Body of pancreas (tissue), 4 donors: Measurements from ENCODE around the gene CFAP119. TPM values are rescaled to one million over a fixed set of nuclear protein-coding genes. Genes with fewer than 3 reads are reported as not detected.
A peak's percentile ranks its signal among the peaks of the same experiment; 100 is the strongest.

ENCODE experiments used
- ATAC-seq: fragments of 150-250 bp; one replicate; pipeline ENCODE4 v1.9.1; 2016
- DNase-seq, 4 donors: peaks; one replicate each; pipeline ENCODE4 v3.0.0-alpha.2; 2019
- H3K27ac ChIP-seq, 4 donors: fragments of 200-600 bp; sonication (generic); 1 replicate in 3 of 4; 2 replicates in 1 of 4; pipeline versions ENCODE4 v1.5.1 to v1.6.1; 2016 to 2019; ENCODE audit warnings: mild to moderate bottlenecking in 1 of 4, mixed read lengths in 1 of 4, moderate library complexity in 1 of 4
- H3K27me3 ChIP-seq, 2 donors: fragments of 200-600 bp; sonication (generic); one replicate each; pipeline ENCODE4 v1.6.0; 2016; ENCODE audit warnings: mild to moderate bottlenecking in 1 of 2
- H3K36me3 ChIP-seq, 2 donors: fragments of 200-600 bp; sonication (generic); replicated peaks in 1 of 2; 2 replicates each; pipeline ENCODE4 v1.5.1; 2016; ENCODE audit warnings: low read depth in 2 of 2; ENCODE audit not compliant: insufficient read depth in 1 of 2
- H3K4me1 ChIP-seq: fragments of 200-600 bp; sonication (generic); one replicate; pipeline ENCODE4 v1.6.0; 2016
- H3K4me3 ChIP-seq, 2 donors: fragments of 200-600 bp; sonication (generic); 1 replicate in 1 of 2; 2 replicates in 1 of 2; pipeline ENCODE4 v1.5.1; 2016 to 2019
- H3K9me3 ChIP-seq, 3 donors: fragments of 200-600 bp; sonication (generic); 1 replicate in 2 of 3; 2 replicates in 1 of 3; pipeline ENCODE4 v1.5.1; 2016
- CTCF ChIP-seq, 7 experiments: fragments of 450-650 bp in 4 of 7; fragments of 200-600 bp in 3 of 7; sonication (generic) in 3 of 7; IDR thresholded peaks; one replicate each; pipeline ENCODE4 v1.5.1; 2016 to 2019; ENCODE audit warnings: antibody characterized with exemption in 7 of 7
- POLR2A ChIP-seq, 3 donors: fragments of 450-650 bp; IDR thresholded peaks; one replicate each; pipeline ENCODE4 v1.6.1; 2016; ENCODE audit warnings: antibody characterized with exemption in 3 of 3, mild to moderate bottlenecking in 2 of 3
- WGBS, 2 donors: methylation state at CpG; one replicate each; pipeline ENCODE4 v1.1.5; 2017; 5-methylcytosine and 5-hydroxymethylcytosine counted together
- intact Hi-C: fragments of 100-400 bp; cut with DNase I; formaldehyde crosslinking; loops from one replicate; pipeline ENCODE4 v1.15.1; 2023
- total RNA-seq, 2 donors: library from RNA; depleted of rRNA; stranded (reverse); fragments of >200 nt; gene quantifications; one replicate each; pipeline ENCODE4 v1.1.0, GENCODE V29; 2016

CFAP119 gene
- total RNA-seq, 2 donors from 2014 or later = 1.6 to 28.0 TPM

GRCh38 chr16:30805056-30805369, 43.2 kb upstream of the CFAP119 start:
- no peak for ATAC-seq
- WGBS, 2 donors = 23 to 43% methylated on average over 6 to 8 of the region's 8 CpGs
- intact Hi-C loops = no loop called here

GRCh38 chr16:30802936-30803335, 41.1 kb upstream of the CFAP119 start:
- DNase-seq (no peak), ATAC-seq (no peak)
- H3K4me1 ChIP-seq = peaks cover 17% of the 10 kb centered on the region
- no peaks in the 10 kb centered on the region for H3K9me3 ChIP-seq
- H3K27ac ChIP-seq = no peak overlapping the region
- H3K36me3 ChIP-seq = no peaks in the 10 kb centered on the region
- TF ChIP-seq CTCF (IDR thresholded peaks at IDR 0.05) = no peak
- no peak for TF ChIP-seq POLR2A (IDR thresholded peaks at IDR 0.05)
- intact Hi-C loops = no loop called here
- H3K4me3 ChIP-seq = no peak overlapping the region
- no peaks in the 10 kb centered on the region for H3K27me3 ChIP-seq
- WGBS, 2 donors = 67 to 71% methylated on average over 3 of the region's 3 CpGs

More at GRCh38 chr16:30805056-30805369, 43.2 kb upstream of the CFAP119 start:
- H3K4me3 ChIP-seq = peak overlapping the region; percentile 77 to 81
- H3K27me3 ChIP-seq = no peaks in the 10 kb centered on the region
- no peak for DNase-seq
- no peak for TF ChIP-seq CTCF (IDR thresholded peaks at IDR 0.05)
- no peak for TF ChIP-seq POLR2A (IDR thresholded peaks at IDR 0.05)
- H3K36me3 ChIP-seq = no peaks in the 10 kb centered on the region
- peaks cover 17% of the 10 kb centered on the region for H3K4me1 ChIP-seq
- peak overlapping the region in 3 of 4 donors; percentile 60 to 93 (median 93) for H3K27ac ChIP-seq
- H3K9me3 ChIP-seq = no peaks in the 10 kb centered on the region

- no peak overlapping the region for H3K4me3 ChIP-seq
- no peaks in the 10 kb centered on the region for H3K9me3 ChIP-seq
- intact Hi-C loops = no loop called here
- ATAC-seq (no peak), DNase-seq (no peak)
- no peaks in the 10 kb centered on the region for H3K4me1 ChIP-seq
- no peaks in the 10 kb centered on the region for H3K27me3 ChIP-seq
- H3K36me3 ChIP-seq = no peaks in the 10 kb centered on the region
- H3K27ac ChIP-seq = no peak overlapping the region
- TF ChIP-seq POLR2A (IDR thresholded peaks at IDR 0.05) (no peak), CTCF (IDR thresholded peaks at IDR 0.05) (no peak)
- WGBS, 2 donors = 69 to 71% methylated on average over 8 of the region's 8 CpGs
Observed at GRCh38 chr16:30797670-30798309, 35.9 kb upstream of the CFAP119 start.

GRCh38 chr16:30794634-30795033, 32.8 kb upstream of the CFAP119 start:
- Histone ChIP-seq H3K9me3 (no peaks in the 10 kb centered on the region), H3K27ac (no peak overlapping the region), H3K4me1 (no peaks in the 10 kb centered on the region), H3K27me3 (no peaks in the 10 kb centered on the region), H3K4me3 (no peak overlapping the region), H3K36me3 (no peaks in the 10 kb centered on the region)
- no peak for TF ChIP-seq POLR2A (IDR thresholded peaks at IDR 0.05)
- no peak for TF ChIP-seq CTCF (IDR thresholded peaks at IDR 0.05)
- no peak for ATAC-seq
- DNase-seq = no peak
- 90 to 97% methylated on average over 3 of the region's 3 CpGs for WGBS, 2 donors
- intact Hi-C loops = no loop called here

- intact Hi-C loops = no loop called here
- 82 to 96% methylated on average over 4 to 6 of the region's 7 CpGs for WGBS, 2 donors
- no peak overlapping the region for H3K4me3 ChIP-seq
Observed at GRCh38 chr16:30793508-30794069, 31.7 kb upstream of the CFAP119 start.

More at GRCh38 chr16:30793508-30794069, 31.7 kb upstream of the CFAP119 start:
- no peaks in the 10 kb centered on the region for H3K4me1 ChIP-seq
- no peaks in the 10 kb centered on the region for H3K27me3 ChIP-seq
- no peaks in the 10 kb centered on the region for H3K9me3 ChIP-seq
- H3K27ac ChIP-seq = no peak overlapping the region
- DNase-seq (no peak), ATAC-seq (no peak)
- no peaks in the 10 kb centered on the region for H3K36me3 ChIP-seq
- no peak for TF ChIP-seq CTCF (IDR thresholded peaks at IDR 0.05)
- TF ChIP-seq POLR2A (IDR thresholded peaks at IDR 0.05) = no peak
